Measurements from ENCODE around the gene ZNF385D.
"Not testable (repeated sequence)": the region's sequence is repeated elsewhere in the genome, so short reads cannot be mapped to it uniquely, and the experiment has no call there.

The ZNF385D gene

DNA sequence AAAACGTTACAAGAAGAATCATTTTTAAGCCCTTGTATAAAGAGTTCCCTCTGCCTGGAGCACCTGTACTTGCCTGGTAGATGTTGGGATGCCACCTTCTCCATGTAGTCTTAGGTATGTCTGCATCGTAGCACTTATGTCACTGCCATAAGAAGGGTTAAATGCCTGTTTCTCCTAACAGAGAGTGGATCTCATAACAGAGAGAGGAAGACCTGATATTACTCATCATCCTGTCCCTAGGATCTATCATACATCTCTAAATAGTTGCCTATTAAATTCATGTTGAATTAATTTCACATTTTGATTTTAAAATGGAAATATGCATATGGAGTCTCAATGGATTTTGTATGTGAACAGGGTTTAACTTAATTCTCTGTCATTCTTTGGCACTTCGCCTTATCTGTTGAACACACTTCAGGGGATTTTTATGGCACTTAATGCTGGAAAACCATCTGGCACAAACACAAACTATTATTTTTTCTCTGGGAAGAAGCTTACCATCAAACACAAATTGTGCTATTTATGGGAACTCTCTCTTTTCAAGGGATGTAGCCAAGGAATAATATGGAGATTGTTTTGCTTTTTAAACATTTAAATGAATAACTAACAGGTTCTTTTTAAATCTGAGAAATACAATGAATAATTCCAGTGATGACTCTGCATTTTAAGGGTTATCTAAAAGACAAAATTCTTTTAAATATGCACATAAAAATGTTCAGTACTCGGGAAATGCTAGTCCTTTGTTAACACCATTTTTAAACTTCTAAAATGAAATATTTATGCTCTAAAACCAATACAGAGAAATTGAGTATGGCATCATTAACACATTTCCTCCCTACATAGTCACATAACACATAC is 230.7 kb downstream of the ZNF385D start:
- no peaks in the 10 kb centered on the region for H3K27me3 ChIP-seq (ENCODE audit: insufficient read depth, low read length)
- H3K4me1 ChIP-seq (ENCODE audit: control insufficient read depth, insufficient read depth, low read length, unreplicated experiment): no peaks in the 10 kb centered on the region
- H3K27ac ChIP-seq (ENCODE audit: low read depth, low read length): no peak overlapping the region
- H2AFZ ChIP-seq (ENCODE audit: low read length, unreplicated experiment): no peak overlapping the region
- no peaks in the 10 kb centered on the region for H3K36me3 ChIP-seq (ENCODE audit: insufficient read depth, low read length)
- no peak overlapping the region for H3K4me3 ChIP-seq (ENCODE audit: low read depth, low read length)
- no peaks in the 10 kb centered on the region for H3K79me2 ChIP-seq (ENCODE audit: control insufficient read depth, insufficient read depth, low read length, unreplicated experiment)

DNA sequence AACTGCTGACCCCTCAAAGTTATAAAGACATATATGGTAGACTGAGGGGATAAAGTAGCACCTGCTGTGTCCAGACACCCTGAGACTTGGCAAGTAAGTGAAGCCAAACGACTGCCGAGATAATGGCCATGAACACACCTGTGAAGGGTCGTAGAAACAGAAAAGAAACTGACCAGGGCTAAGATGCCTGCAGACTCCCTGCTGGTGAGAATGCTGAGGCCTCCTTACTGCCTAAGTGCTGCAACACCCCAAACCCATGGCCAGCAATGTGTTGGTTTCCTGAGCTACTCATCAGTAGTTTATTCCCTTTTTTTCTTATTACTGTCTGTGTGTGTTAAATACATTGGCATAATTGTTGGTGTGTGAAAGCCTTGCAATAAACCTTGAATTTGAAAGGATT is 233.8 kb downstream of the ZNF385D start:
- no peaks in the 10 kb centered on the region for H3K4me1 ChIP-seq (ENCODE audit: control insufficient read depth, insufficient read depth, low read length, unreplicated experiment)
- H3K79me2 ChIP-seq (ENCODE audit: control insufficient read depth, insufficient read depth, low read length, unreplicated experiment): no peaks in the 10 kb centered on the region
- no peaks in the 10 kb centered on the region for H3K36me3 ChIP-seq (ENCODE audit: insufficient read depth, low read length)
- no peak overlapping the region for H3K27ac ChIP-seq (ENCODE audit: low read depth, low read length)
- no peaks in the 10 kb centered on the region for H3K27me3 ChIP-seq (ENCODE audit: insufficient read depth, low read length)
- H3K4me3 ChIP-seq (ENCODE audit: low read depth, low read length): no peak overlapping the region
- no peak overlapping the region for H2AFZ ChIP-seq (ENCODE audit: low read length, unreplicated experiment)

DNA sequence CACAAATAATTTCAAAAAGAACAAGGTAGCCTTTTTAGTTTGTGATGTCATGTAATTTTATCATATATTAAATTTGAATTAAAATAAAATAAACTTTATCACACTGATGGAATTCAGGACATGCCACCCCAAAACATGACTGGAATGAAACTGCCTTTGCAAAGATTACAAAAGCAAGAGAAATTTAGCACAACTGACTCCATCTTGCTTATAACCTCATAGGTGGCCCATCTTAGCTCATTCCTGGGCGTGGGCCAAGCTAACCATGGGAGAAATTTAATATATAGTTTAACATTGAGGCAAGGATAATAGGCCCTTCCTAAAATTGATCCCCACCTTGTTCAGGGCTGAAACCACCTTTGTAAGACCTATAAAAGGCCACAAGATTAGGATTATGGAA is 235.6 kb downstream of the ZNF385D start:
- Histone ChIP-seq H3K4me1 (ENCODE audit: control insufficient read depth, insufficient read depth, low read length, unreplicated experiment) (no peaks in the 10 kb centered on the region), H3K79me2 (ENCODE audit: control insufficient read depth, insufficient read depth, low read length, unreplicated experiment) (no peaks in the 10 kb centered on the region), H3K4me3 (ENCODE audit: low read depth, low read length) (no peak overlapping the region), H3K27me3 (ENCODE audit: insufficient read depth, low read length) (no peaks in the 10 kb centered on the region), H2AFZ (ENCODE audit: low read length, unreplicated experiment) (no peak overlapping the region), H3K36me3 (ENCODE audit: insufficient read depth, low read length) (no peaks in the 10 kb centered on the region), H3K27ac (ENCODE audit: low read depth, low read length) (no peak overlapping the region)

DNA sequence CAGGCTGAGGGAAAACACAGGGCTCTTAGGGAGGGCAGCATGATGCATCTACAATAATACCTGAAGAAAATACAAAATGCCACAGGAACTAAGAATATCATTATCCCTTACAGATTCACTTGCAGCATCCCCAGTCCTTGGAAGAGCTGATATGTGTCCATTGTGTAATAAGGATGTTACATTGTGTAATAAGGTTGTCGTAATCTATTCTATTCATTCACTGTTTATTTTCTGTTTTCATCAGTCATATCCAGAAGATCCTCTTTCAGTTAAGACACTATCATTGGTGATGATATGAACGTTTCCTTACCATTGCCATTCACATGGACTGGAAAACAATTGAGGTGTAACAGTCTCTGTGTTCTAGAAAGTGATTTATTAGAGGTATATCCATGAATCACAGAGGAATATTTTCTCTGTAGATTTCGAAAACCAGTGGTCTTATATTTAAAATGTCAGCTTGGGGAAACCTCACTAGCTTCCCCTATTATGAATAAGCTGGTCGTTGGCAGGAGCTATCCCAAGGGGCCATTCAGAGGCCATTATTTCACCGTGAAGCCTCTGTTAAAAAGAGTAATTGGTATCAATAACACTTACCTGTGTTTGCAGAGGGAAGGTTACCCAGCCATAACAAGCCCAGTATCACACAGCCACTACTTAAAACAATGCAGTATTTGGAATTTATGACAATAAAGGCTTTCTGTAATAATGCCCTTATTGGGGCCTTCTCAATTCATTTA is 241.1 kb downstream of the ZNF385D start:
- no peaks in the 10 kb centered on the region for H3K27me3 ChIP-seq (ENCODE audit: insufficient read depth, low read length)
- no peak overlapping the region for H3K27ac ChIP-seq (ENCODE audit: low read depth, low read length)
- H3K36me3 ChIP-seq (ENCODE audit: insufficient read depth, low read length): no peaks in the 10 kb centered on the region
- H3K4me3 ChIP-seq (ENCODE audit: low read depth, low read length): no peak overlapping the region
- H3K4me1 ChIP-seq (ENCODE audit: control insufficient read depth, insufficient read depth, low read length, unreplicated experiment): no peaks in the 10 kb centered on the region
- H3K79me2 ChIP-seq (ENCODE audit: control insufficient read depth, insufficient read depth, low read length, unreplicated experiment): no peaks in the 10 kb centered on the region
- no peak overlapping the region for H2AFZ ChIP-seq (ENCODE audit: low read length, unreplicated experiment)

DNA sequence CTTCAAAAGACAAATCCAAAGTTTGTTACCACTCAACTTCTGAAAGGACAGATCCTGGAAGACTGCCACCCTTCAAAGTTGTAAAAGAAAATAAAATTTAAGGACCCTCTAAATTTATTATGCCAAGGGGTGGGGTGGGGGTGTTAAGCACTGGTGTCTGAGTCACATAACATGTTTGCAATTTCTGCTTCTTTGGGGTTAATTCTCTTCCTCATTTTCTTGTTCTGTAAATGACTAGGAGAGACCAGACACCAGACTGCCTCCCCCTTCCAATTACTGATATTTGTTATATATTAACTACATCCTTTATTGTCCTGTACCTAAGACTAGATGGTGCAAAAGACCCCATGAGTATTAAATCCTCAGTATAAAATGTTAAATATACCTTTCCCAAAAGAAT is 242.8 kb downstream of the ZNF385D start:
- Histone ChIP-seq H3K36me3 (ENCODE audit: insufficient read depth, low read length) (no peaks in the 10 kb centered on the region), H2AFZ (ENCODE audit: low read length, unreplicated experiment) (no peak overlapping the region), H3K27me3 (ENCODE audit: insufficient read depth, low read length) (no peaks in the 10 kb centered on the region), H3K27ac (ENCODE audit: low read depth, low read length) (no peak overlapping the region), H3K4me3 (ENCODE audit: low read depth, low read length) (no peak overlapping the region), H3K4me1 (ENCODE audit: control insufficient read depth, insufficient read depth, low read length, unreplicated experiment) (no peaks in the 10 kb centered on the region), H3K79me2 (ENCODE audit: control insufficient read depth, insufficient read depth, low read length, unreplicated experiment) (no peaks in the 10 kb centered on the region)

DNA sequence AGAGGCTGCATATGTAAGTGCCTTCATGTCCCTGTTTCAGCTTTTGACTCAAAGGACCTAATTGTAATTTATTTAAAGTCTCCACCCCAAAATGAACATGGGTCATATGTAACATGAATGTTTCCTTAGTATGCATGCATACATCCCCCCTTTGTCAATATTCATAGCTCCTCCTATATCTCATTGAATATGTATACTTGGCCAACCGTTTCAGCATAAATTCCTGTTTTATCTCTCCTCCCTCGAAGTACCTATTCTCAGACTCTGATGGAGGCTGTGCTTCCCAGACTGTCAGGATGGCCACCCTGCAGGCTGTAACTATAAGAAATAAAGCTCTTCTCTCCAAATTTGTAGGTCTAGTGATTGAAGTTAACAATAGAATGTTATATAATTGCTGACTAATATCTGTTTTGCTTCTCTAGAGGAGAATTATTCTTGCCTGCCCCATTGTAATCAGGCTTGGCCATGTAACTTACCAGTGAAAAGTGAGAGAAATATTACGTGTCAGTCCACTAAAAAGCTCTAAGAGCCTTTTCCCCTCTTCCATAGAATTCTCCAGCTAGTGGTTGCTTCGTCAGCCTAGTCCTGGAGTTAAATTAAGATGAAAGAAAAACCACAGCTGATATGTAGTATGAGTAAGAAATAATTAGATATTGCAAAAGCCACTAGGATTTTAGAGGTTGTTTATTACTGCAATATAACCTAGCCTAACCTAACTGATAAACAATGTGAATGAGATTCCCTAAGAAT is 245.1 kb downstream of the ZNF385D start:
- H3K4me1 ChIP-seq (ENCODE audit: control insufficient read depth, insufficient read depth, low read length, unreplicated experiment): no peaks in the 10 kb centered on the region
- H3K27ac ChIP-seq (ENCODE audit: low read depth, low read length): no peak overlapping the region
- H3K36me3 ChIP-seq (ENCODE audit: insufficient read depth, low read length): no peaks in the 10 kb centered on the region
- no peak overlapping the region for H2AFZ ChIP-seq (ENCODE audit: low read length, unreplicated experiment)
- H3K79me2 ChIP-seq (ENCODE audit: control insufficient read depth, insufficient read depth, low read length, unreplicated experiment): no peaks in the 10 kb centered on the region
- no peak overlapping the region for H3K4me3 ChIP-seq (ENCODE audit: low read depth, low read length)
- H3K27me3 ChIP-seq (ENCODE audit: insufficient read depth, low read length): no peaks in the 10 kb centered on the region

DNA sequence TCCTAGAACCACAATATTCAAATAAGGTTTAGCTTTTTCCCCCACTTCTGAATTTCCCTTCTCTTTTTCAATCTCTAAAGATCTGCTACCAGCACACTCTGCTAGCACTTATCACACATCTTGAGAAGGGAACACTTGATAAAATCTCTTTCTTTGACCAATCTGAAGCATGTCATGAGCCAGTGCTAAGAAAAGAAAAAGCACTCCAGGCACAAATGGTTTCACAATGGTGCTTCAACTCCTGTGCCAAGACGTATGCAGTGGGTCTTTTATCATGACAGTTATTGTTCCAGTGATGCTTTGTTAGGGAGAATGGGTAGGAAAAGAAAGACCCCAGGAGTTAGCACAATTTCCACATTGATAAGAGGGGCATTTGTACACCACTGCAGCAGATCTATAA is 248.4 kb downstream of the ZNF385D start:
- H3K27me3 ChIP-seq (ENCODE audit: insufficient read depth, low read length): no peaks in the 10 kb centered on the region
- H3K4me3 ChIP-seq (ENCODE audit: low read depth, low read length): no peak overlapping the region
- H3K4me1 ChIP-seq (ENCODE audit: control insufficient read depth, insufficient read depth, low read length, unreplicated experiment): no peaks in the 10 kb centered on the region
- H3K36me3 ChIP-seq (ENCODE audit: insufficient read depth, low read length): no peaks in the 10 kb centered on the region
- H3K79me2 ChIP-seq (ENCODE audit: control insufficient read depth, insufficient read depth, low read length, unreplicated experiment): no peaks in the 10 kb centered on the region
- H2AFZ ChIP-seq (ENCODE audit: low read length, unreplicated experiment): no peak overlapping the region
- H3K27ac ChIP-seq (ENCODE audit: low read depth, low read length): no peak overlapping the region

DNA sequence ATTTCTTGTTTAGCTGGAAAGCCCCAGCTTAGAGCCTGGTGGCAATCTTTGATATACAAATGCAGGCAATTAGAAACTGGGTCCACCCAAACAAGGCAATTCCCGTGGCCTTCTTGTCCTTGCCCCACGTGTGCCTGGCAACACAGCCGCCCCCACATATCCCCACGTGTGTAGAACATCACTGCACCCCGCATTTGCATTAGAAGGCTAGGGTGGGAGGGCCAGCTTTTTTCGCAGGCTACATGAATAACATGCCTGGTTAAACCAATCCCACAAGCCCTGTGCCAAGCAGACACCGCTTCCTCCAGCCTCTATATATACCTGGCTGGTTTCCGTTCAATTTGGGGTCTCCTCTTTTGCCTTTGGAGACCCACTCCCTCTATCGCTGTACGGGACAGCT is 250.2 kb downstream of the ZNF385D start:
- no peak overlapping the region for H2AFZ ChIP-seq (ENCODE audit: low read length, unreplicated experiment)
- no peaks in the 10 kb centered on the region for H3K79me2 ChIP-seq (ENCODE audit: control insufficient read depth, insufficient read depth, low read length, unreplicated experiment)
- no peaks in the 10 kb centered on the region for H3K4me1 ChIP-seq (ENCODE audit: control insufficient read depth, insufficient read depth, low read length, unreplicated experiment)
- no peak overlapping the region for H3K4me3 ChIP-seq (ENCODE audit: low read depth, low read length)
- no peaks in the 10 kb centered on the region for H3K27me3 ChIP-seq (ENCODE audit: insufficient read depth, low read length)
- no peaks in the 10 kb centered on the region for H3K36me3 ChIP-seq (ENCODE audit: insufficient read depth, low read length)
- H3K27ac ChIP-seq (ENCODE audit: low read depth, low read length): no peak overlapping the region

DNA sequence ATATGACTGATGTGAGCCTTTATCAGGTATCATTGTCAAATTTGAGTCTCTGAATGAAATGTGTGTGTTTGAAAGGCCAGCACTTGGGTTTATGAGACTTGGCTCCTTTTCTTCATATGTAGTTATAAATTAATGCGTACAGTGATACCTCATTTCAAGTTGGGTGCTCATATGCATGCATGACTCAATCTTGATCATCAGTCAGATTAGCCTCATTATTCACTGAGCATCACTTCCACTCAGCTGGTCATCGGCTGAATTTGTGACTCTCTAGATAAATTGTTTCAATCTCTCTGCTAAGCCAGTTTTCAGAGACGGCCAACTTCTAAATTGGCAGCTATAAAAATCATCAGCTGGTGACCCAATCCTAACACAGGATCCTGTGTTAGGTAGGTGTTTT is 260.3 kb downstream of the ZNF385D start:
- not testable (repeated sequence) for H3K4me3 ChIP-seq (ENCODE audit: low read depth, low read length); H3K79me2 ChIP-seq (ENCODE audit: control insufficient read depth, insufficient read depth, low read length, unreplicated experiment); H3K27ac ChIP-seq (ENCODE audit: low read depth, low read length); H2AFZ ChIP-seq (ENCODE audit: low read length, unreplicated experiment); H3K27me3 ChIP-seq (ENCODE audit: insufficient read depth, low read length); H3K4me1 ChIP-seq (ENCODE audit: control insufficient read depth, insufficient read depth, low read length, unreplicated experiment); H3K36me3 ChIP-seq (ENCODE audit: insufficient read depth, low read length)

DNA sequence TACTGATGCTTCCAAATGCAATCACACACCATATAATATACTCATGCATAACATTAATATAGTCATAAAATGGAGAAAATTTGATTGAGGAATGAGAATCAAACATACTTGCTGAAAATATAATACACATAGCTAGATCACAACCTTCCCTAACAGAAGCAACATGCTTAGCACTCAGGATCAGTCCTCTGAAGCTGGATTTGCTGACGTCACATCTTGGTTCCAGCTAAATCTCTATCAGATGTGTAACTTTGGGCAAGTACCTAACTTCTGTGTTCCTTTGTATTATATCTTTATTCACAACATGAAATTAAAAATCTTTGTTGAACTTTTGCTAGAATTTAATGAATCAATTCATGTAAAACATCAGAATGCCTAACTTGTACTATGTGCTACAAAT is 263.5 kb downstream of the ZNF385D start:
- H2AFZ ChIP-seq (ENCODE audit: low read length, unreplicated experiment): no peak overlapping the region

More for the DNA sequence above, 263.5 kb downstream of the ZNF385D start:
- no peaks in the 10 kb centered on the region for H3K79me2 ChIP-seq (ENCODE audit: control insufficient read depth, insufficient read depth, low read length, unreplicated experiment)
- no peaks in the 10 kb centered on the region for H3K4me1 ChIP-seq (ENCODE audit: control insufficient read depth, insufficient read depth, low read length, unreplicated experiment)
- H3K36me3 ChIP-seq (ENCODE audit: insufficient read depth, low read length): no peaks in the 10 kb centered on the region
- no peaks in the 10 kb centered on the region for H3K27me3 ChIP-seq (ENCODE audit: insufficient read depth, low read length)
- no peak overlapping the region for H3K4me3 ChIP-seq (ENCODE audit: low read depth, low read length)
- H3K27ac ChIP-seq (ENCODE audit: low read depth, low read length): no peak overlapping the region

All from ACC112 (cell line).